Prostate gland (tissue), 2 donors: ENCODE results near the gene GNAI2.

Source experiments
- CTCF ChIP-seq, 4 experiments: fragments of 200-600 bp in 2 of 4; fragments of 450-650 bp in 2 of 4; sonication (generic) in 2 of 4; IDR thresholded peaks; 1 replicate in 3 of 4; 2 replicates in 1 of 4; pipeline ENCODE4 v1.5.1; 2016 to 2019; ENCODE audit warnings: antibody characterized with exemption in 4 of 4, mild to moderate bottlenecking in 2 of 4, moderate library complexity in 2 of 4
- POLR2A ChIP-seq: fragments of 450-650 bp; IDR thresholded peaks from one replicate; pipeline ENCODE4 v1.6.1; 2016; ENCODE audit warnings: antibody characterized with exemption, mild to moderate bottlenecking
- POLR2AphosphoS5 ChIP-seq: sonication (generic); formaldehyde crosslinking; IDR thresholded peaks from one replicate; pipeline ENCODE4 v1.6.1; 2017; ENCODE audit warnings: antibody characterized with exemption

DNA sequence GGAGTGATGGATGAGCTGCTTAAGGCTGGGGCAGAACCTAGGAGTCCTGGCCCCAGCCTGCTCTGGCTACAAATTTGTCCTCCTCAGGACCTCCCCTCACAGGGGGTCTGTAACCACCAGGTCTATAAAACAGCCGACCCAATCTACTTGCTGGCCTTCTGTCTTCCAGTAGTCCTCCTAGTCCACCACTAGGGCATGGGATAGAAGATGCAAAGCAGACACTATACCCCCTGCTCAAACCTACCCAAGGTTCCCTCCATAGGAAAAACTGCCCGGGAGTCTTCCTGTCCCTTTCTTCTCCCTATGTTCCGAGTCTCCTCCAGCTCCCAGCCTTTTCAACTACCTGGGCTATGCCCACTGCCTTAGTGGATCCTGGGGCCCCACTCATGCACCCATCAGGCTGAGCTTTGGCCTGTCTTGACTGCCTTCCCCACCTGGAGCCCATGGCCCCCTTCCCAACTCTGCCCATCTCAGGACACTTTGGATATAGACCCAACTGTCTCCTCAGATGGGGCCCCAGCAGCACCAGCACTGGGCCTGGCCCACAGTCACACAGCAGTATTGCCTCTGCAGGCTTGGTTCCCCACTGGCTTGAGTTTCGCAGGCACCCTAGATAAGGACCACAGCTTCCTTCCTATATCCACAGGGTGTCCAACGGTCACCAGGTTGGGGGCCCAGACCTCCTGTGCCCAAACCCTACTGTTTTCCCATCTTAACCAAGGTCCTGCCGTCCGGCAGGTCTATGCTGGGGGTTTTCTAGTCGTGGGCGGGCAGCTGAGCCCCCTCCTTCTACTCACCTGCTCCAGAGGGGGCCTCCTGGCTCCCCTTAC lies 62.1 kb downstream of the GNAI2 start:
- TF ChIP-seq CTCF (IDR thresholded peaks at IDR 0.05) (peak in 1 of 4 experiments; percentile 5), POLR2A (no peak), POLR2AphosphoS5 (no peak)
